ENCODE data around the gene LIMS1.
"Not testable (repeated sequence)": the region's sequence is repeated elsewhere in the genome, so short reads cannot be mapped to it uniquely, and the experiment has no call there.

LIMS1 gene

DNA sequence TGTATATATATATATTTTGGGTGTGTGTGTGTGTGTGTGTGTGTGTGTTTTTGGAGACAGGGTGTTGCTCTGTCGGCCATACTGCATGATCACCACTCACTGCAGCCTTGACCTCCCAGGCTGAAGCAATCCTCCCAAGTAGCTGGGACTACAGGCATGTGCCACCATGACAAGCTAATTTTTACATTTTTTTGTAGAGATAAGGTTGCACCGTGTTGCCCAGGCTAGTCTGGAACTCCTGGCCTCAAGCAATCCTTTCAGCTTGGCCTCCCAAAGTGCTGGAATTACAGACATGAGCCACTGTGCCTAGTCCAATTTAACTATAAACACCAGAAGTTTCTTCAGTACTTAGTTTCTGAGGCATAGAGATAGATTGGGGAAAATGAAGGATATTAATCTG lies 18.3 kb downstream of the LIMS1 start:
- DNase-seq (ENCODE audit: low read depth) = no peak

- no peak for DNase-seq (ENCODE audit: low read depth)
Measured at GRCh38 chr2:108553209-108553919, 19.1 kb downstream of the LIMS1 start.

DNA sequence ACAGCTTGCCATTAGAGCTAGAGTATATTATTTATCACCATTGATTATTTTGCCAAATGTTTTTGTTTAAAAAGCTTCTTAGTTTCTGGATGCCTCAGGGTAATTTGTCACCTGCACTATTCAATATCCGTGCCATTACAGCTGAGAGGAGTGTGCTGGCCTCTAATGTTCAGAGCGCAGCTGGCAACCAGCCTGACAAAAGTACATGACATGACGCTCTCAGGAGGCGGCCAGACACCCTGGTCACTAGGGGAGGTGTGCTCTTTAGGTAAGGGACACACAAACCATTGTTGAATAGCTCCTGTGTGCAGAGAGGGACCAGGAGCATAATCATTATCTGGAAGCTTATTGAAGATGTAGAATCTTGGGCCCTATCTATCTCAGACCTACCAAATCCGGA lies 20.3 kb downstream of the LIMS1 start:
- no peak for DNase-seq (ENCODE audit: low read depth)

GRCh38 chr2:108555572-108555971 lies 21.3 kb downstream of the LIMS1 start:
- no peak for DNase-seq (ENCODE audit: low read depth)

DNA sequence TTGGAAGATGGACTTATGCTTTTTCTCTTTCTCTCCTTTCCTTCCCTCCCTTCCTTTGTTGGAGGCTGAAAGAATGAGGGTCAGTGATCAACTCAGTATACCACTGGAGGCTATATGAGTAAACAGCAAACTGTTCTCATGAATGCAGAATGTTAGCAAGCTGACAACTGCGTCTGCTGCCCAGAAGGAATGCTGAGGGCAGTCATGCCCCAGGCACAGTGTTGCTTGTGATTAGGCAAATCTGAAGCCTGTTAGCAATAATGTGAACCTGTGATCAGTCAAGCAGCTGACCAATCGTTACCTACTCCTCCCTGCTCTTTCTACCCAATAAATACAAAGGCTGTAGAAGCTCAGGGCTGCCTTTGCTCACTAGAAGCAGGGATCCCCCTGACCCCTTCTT lies 22.3 kb downstream of the LIMS1 start:
- not testable (repeated sequence) for DNase-seq (ENCODE audit: low read depth)

- DNase-seq (ENCODE audit: low read depth) = no peak
Measured at GRCh38 chr2:108560241-108560811, 26.1 kb downstream of the LIMS1 start.

DNA sequence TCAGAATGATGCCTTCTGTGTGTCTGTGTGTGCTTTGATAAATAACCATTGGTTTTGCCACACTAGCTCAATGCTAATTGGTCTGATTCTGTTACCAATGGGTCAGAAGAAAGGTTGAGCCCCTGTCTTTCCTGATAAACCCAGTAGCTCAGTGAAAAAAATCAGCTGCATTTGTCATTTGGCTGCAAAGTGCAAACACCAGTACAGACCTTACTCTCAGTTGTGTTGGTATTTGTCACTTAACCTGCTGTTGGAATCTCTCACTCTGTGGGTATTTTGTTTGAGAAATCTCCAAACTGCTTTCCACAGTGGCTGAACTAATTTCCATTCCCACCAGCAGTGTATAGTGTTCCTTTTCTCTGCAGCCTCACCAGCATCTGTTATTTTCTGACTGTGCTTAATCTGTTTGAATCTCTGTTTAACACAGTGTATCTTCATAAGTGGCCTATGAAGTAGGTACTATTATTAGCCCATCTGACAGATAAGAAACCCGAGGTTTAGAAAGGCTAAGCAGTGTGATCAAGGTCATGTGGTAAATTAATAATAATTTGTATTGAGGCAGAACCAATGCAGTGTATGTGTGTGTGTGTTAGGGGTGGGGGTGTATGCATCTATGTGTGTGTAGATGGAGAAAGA lies 26.7 kb downstream of the LIMS1 start:
- no peak for DNase-seq (ENCODE audit: low read depth)

- DNase-seq (ENCODE audit: low read depth) = no peak
Measured at GRCh38 chr2:108562274-108562673, 28.0 kb downstream of the LIMS1 start.

GRCh38 chr2:108564510-108564909 lies 30.2 kb downstream of the LIMS1 start:
- DNase-seq (ENCODE audit: low read depth) = no peak

- DNase-seq (ENCODE audit: low read depth) = no peak
Measured at GRCh38 chr2:108565778-108566375, 31.6 kb downstream of the LIMS1 start.

DNA sequence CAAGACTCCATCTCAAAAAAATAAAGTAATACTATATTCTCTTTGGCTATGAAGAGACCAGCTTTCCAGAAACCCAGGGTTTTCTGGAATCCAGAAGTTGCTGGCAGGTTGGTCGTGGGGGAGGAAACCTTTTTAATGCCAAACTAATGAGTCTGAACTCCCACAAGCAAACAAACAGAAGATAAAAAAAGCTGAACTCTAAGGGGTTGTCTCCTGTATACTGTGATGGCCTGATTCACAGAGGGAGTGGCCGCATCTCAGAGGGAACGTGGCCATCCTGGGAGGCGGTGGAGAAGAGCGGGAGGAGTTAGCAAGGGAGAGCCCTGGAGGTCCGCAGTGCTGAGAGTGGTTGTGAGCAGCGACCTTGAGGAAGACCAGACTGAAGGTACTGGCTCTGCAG lies 36.1 kb downstream of the LIMS1 start:
- no peak for DNase-seq (ENCODE audit: low read depth)

DNA sequence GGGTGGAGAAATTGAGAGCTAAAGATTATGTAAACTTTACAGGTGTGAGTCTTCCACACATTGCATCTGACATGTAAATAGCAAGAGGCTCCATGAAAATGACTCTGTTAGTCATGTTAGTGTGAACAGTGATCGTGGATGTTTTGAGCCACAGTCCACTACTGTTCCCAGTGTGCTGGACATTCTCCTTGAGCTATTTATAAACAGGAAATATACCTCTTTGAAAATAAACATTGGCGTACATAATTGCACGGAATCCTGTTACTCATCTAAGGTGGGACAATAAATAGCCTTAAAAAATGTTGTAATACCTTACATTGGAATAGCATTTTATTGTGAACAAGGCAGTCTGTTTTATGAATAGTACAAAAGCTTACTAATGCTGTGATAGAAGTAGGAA lies 37.0 kb downstream of the LIMS1 start:
- no peak for DNase-seq (ENCODE audit: low read depth)

DNA sequence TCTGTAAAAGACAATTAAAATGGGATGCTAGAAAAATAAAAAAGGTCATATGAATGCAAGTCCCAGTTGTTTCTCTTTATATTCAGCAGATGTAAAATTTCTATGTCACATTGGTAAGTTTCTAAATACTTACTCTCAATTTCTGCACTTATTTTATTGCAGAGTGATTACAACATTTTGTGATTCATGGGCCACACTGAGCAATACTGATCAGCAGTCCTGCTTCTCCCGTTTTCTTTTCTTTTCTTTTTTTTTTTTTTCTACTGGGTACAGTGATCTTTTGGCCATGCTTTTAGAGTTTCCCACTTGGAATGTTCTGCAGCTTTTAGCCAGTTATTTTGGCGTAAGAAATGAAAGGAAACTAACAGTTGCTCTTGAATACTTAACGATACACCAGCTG lies 38.8 kb downstream of the LIMS1 start:
- no peak for DNase-seq (ENCODE audit: low read depth)

- DNase-seq (ENCODE audit: low read depth) = no peak
Measured at GRCh38 chr2:108574332-108574731, 40.1 kb downstream of the LIMS1 start.

DNA sequence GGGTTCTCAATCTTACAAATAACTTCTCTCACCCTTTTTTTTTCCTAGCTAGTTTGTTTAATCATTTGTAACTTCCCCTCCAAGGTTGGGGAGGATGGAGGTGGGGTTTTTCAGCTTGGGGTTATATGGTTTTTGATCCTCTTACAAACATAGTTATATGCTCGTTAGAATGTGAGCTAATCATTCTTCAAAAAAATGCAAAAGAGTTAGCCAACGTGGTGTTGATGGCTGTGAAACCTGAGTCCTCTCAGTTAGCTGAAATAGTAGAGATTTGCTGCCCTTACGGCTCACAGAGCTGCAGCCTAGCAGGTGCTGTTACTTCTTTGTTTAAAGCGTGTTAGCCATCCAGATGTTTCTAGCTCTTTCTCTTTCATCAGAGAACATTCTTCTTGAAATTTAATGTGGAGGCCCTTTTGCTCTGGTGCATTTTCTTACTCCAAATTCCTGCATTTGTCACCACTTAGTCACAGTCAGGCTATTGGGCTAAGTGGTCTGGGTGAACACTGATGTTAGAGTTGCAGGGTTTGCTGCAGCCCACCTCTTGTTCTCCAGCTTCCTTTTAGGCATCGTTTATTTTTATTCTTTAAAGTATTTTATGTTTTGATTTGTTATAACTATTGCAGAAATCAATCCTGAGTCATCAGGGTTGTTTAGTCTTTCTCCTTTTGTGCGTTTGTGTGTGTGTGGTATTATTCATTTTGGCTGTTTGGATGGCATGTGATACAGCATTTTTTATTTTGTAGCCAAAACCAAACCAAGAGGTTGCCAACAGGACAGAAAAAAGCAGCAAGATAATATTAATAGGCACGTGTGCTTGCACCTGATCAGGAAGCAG lies 41.1 kb downstream of the LIMS1 start:
- peak; percentile 68 for DNase-seq (ENCODE audit: low read depth)

DNA sequence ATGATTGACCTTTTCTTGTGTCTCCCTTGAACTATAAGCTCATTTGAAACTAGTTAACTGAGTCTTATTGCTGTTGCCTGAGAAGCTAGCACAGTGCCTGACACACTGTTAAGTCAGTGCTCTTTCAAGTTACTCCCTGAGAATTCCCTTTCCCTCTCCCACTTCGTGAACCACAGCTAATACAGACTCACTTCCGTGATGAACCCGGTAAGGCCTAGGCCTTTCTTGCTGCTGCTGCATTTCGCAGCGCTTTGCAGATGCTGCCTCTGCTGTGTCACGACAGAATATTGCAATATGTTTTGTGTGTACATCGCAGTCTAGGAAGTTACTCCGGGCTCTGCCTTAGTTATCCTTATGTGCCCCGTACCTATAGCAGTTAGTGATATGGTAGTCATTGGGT lies 42.8 kb downstream of the LIMS1 start:
- DNase-seq (ENCODE audit: low read depth) = no peak

DNA sequence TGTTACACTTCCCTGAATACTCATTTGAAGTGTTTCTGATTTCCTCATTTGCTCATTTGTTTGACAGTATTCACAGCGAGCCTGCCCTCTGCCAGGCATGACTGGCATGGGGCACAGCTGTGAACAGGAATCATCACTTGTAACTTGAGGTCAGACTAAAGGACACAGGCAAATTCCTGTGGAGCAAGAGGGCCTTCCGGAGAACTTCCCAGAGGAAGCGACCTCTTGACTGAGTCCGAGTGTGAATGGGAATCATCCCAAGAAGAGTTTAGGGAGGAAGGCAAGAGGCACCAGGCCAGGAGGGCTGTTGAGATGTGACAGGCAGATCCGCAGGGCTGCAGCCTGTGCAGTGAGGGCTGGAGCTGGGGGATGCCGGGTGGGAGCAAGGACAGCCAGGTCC lies 45.4 kb downstream of the LIMS1 start:
- no peak for DNase-seq (ENCODE audit: low read depth)

GRCh38 chr2:108580050-108580449 lies 45.8 kb downstream of the LIMS1 start:
- DNase-seq (ENCODE audit: low read depth) = no peak

- DNase-seq (ENCODE audit: low read depth) = peak; percentile 53
Measured at GRCh38 chr2:108583903-108584520, 49.7 kb downstream of the LIMS1 start.

- DNase-seq (ENCODE audit: low read depth) = no peak
Measured at GRCh38 chr2:108585436-108585835, 51.2 kb downstream of the LIMS1 start.

GRCh38 chr2:108586116-108586515 lies 51.8 kb downstream of the LIMS1 start:
- no peak for DNase-seq (ENCODE audit: low read depth)

DNA sequence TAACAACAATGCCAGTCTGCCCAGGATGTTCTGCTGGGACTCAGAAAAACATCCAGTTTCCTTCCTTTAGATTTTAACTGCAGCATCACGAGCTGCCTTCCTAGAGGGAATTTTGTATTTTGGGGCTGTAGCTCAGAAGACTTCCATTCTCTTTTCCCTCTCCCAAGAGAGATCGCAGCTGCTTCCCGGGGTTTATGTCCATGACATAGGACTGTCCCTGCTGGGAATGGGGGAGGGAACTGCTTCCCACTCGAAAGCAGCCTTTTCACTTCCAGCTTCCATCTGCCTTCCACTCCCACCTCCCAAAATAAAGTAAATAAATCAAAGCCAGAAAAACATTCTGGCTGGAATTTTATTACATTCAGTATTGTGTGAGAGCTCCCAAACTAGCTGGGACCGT lies 52.4 kb downstream of the LIMS1 start:
- DNase-seq (ENCODE audit: low read depth) = no peak

Data from non-pigmented ciliary epithelial cell (primary cell).